ENCODE data around the gene CDCA8.

DNA sequence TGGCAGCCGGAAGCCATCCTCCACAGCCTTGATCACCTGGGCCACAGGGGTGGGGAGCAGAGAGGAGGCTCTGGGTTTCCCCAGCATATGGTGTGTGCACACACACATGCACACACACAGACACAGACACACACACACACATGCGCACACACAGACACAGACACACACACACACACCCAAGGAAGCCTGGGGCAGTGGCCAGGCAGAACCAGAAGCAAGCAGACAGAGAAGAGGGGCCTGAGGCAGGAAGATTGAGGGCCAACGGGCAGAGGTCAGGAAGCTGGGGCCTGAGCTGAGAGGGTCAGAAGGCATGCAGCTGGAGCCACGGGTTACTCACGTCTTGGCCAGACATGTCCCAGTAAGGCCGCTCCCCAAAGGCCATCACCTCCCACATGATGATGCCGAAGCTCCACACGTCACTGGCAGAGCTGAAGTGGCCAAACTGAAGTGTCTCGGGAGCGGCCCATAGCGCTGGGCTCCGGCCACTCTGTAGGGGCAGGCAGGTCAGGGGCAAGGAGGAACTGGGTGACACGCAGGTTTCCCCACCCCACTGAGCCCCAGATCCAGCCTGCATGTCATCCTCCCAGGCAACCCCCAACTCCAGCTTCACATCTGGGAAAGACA lies 27.4 kb downstream of the CDCA8 start:
- TF ChIP-seq, protein P1, sequence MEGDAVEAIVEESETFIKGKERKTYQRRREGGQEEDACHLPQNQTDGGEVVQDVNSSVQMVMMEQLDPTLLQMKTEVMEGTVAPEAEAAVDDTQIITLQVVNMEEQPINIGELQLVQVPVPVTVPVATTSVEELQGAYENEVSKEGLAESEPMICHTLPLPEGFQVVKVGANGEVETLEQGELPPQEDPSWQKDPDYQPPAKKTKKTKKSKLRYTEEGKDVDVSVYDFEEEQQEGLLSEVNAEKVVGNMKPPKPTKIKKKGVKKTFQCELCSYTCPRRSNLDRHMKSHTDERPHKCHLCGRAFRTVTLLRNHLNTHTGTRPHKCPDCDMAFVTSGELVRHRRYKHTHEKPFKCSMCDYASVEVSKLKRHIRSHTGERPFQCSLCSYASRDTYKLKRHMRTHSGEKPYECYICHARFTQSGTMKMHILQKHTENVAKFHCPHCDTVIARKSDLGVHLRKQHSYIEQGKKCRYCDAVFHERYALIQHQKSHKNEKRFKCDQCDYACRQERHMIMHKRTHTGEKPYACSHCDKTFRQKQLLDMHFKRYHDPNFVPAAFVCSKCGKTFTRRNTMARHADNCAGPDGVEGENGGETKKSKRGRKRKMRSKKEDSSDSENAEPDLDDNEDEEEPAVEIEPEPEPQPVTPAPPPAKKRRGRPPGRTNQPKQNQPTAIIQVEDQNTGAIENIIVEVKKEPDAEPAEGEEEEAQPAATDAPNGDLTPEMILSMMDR (IDR thresholded peaks at IDR 0.05; ENCODE audit: insufficient read depth, low read depth, low read length): no peak
- TF ChIP-seq EZH2 (IDR thresholded peaks at IDR 0.05; ENCODE audit: insufficient read depth, low read length): no peak

Data from astrocyte (in vitro differentiated cells and primary cell).